SH-SY5Y (cell line): Measurements from ENCODE around the gene MBD3L4.

Experiments used
- GATA2 ChIP-seq: IDR thresholded peaks from 2 replicates; pipeline ENCODE4 v1.6.1; 2011; ENCODE audit warnings: mild to moderate bottlenecking, low read depth, low read length
- GATA3 ChIP-seq: IDR thresholded peaks from 2 replicates; pipeline ENCODE4 v1.6.1; 2011; ENCODE audit warnings: low read depth, mild to moderate bottlenecking, low read length, moderate library complexity

DNA sequence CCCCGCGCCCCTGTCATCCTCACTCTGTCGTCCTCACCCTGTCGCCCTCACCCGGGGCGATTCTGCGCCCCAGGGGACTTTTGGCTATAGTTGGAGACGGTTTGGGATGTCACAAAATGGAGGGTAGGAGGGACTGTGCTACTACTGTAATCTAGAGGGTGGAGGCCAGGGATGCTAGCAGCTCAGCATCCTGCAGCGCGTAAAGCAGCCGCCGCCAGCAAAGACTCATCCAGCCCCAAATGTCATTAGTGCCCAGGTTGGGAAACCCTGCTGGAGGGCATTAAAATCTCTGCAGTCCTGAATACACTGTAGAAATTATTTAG is 29.9 kb upstream of the MBD3L4 start:
- TF ChIP-seq GATA3 (no peak), GATA2 (no peak)
